ENCODE measurements around the gene IZUMO1.

The IZUMO1 gene

GRCh38 chr19:48756686-48757085 is 10.0 kb upstream of the IZUMO1 start:
- no peak for DNase-seq

DNA sequence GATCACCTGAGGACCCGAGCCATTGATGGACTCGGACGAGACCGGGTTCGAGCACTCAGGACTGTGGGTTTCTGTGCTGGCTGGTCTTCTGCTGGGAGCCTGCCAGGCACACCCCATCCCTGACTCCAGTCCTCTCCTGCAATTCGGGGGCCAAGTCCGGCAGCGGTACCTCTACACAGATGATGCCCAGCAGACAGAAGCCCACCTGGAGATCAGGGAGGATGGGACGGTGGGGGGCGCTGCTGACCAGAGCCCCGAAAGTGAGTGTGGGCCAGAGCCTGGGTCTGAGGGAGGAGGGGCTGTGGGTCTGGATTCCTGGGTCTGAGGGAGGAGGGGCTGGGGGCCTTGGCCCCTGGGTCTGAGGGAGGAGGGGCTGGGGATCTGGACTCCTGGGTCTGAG is 9.5 kb upstream of the IZUMO1 start:
- DNase-seq = no peak

DNA sequence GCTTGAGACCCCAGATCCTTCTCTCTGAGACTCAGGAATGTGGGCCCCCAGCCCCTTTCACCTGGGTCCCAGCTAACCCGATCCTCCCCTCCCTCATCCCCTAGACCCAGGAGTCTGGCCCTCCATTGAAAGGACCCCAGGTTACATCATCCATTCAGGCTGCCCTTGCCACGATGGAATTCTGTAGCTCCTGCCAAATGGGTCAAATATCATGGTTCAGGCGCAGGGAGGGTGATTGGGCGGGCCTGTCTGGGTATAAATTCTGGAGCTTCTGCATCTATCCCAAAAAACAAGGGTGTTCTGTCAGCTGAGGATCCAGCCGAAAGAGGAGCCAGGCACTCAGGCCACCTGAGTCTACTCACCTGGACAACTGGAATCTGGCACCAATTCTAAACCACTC is 9.1 kb upstream of the IZUMO1 start:
- no peak for DNase-seq

DNA sequence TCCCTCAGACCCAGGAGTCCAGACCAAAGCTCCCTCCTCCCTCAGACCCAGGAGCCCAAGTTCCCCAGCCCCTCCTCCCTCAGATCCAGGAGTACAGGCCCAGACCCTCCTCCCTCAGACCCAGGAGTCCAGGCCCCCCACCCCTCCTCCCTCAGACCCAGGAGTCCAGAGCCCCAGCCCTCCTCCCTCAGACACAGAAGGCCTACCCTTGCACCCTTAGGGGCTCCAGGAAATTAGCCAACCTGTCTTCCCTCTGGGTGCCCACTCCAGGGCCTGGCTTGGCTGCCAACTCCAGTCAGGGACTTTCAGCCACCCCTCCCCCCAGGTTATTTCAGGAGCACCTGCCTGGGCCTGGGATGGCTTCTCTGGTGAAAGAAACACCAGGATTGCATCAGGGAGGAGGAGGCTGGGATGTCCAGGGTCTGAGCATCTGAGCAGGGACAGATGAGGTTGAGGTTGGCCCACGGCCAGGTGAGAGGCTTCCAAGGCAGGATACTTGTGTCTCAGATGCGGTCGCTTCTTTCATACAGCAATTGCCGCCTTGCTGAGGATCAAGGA is 8.5 kb upstream of the IZUMO1 start, which contains the start of gene FGF21:
FGF21 (plus strand) TSS at position 441 of the 558 bp plus-strand sequence. CDS start 713 bp downstream, outside the sequence.
- DNase-seq = no peak

- DNase-seq = peak; percentile 33
These were observed 6.0 kb upstream of the IZUMO1 start, which contains the start of gene FUT1 for GRCh38 chr19:48752496-48753365. Gene FUT1 (minus strand): TSS chr19:48752641. CDS start chr19:48751281, 1,360 bp downstream.

- no peak for DNase-seq
These were observed 5.3 kb upstream of the IZUMO1 start for GRCh38 chr19:48751845-48752495.

- DNase-seq = no peak
These were observed 4.2 kb upstream of the IZUMO1 start for GRCh38 chr19:48750771-48751504.

DNA sequence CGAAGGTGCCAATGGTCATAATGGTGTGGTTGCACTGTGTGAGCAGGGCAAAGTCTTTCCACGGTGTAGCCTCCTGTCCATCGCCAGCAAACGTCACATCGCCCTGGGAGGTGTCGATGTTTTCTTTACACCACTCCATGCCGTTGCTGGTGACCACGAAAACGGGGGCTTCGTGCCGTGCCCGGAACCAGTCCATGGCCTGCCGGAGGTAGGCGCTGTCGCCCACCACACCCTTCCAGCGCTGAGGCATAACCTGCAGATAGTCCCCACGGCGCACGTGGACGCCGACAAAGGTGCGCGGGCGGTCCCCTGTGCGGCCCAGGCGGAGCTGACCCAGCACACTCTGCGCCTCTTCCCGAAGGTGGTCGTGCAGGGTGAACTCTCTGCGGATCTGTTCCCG is 3.6 kb upstream of the IZUMO1 start:
- DNase-seq = no peak

DNA sequence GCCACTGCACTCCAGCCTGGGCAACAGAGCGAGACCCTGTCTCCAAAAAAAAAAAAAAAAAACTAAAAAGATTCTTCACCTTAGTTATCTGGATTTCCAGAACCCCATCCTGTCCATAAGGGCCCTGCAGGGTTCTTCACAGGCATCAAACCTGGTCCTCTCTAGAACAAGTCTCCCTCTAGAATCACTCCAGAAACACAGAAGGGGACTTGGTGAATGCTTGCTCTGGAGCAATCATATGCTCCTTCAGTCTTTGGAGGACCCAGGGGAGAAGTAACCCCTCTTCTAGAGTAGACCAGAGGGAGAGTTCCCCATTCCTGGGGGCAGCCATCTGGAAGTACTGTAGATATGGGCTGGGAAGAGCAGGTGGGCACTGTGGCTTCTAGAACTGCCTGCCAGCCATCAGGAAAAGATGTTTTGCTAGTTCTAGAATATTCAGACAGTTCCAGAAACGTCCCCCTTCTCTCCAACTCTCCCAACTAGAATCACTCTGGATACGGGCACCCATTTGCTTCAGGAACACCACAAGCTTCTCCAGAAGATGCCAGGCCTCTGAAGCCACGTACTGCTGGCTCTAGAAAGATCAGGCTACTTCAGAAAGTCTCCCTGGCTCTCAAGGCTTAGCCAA is 3.0 kb upstream of the IZUMO1 start:
- no peak for DNase-seq

DNA sequence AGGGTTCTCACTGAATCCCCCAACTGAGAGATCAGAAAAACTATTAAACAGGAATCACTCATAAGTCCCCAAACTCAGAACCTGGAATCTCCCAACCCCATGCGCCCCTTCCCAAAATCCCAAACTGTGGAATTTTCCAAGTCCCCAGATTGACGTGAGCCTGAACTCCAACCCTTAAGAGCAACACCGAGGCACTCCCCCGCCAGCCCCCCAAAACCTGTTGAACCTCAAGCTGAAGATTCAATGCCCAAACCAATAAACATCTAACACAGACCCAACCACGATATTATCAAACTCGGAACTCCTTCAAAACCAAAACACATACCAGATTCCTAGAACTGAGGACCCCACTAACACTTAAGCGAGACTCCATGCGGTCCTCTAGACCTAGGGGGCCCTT is 599 bp downstream of the IZUMO1 start:
- DNase-seq = no peak

DNA sequence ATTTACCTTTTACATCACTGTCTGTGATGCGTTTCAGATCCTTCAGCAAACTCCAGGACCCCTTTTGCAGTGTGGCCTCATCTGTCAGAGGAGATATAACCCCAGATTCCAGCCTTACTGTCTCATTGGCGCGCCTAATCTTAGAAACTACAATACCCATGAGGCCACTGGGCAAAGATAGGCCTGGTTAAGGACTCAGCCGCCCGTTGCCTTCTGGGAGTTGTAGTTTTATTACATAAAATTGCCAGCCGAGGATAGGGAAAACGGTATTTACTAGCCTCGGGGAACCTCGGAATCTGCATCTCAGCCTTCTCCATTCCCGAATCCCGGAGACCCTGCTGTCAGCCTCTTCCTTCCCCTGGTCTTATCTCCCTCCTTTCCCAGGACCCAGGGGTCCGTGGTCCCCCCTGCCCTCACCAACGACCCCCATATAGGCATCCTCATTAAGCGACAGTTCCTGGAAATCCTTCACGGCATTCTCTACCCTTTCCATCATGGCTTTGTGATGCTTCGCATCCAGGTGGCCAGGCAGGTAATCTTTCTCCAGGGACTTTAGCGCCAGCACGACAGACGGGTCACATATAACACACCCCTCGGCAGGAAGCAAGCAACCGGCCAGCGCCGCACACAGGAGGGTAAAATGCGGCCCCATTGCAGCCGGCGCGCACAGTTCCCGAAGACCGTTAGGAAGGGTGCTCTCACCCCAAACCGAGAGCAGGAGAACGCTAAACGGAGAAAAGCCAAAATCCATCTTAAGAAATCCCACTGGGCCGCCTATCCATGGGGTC is 1.3 kb downstream of the IZUMO1 start:
- peak; percentile 43 for DNase-seq

DNA sequence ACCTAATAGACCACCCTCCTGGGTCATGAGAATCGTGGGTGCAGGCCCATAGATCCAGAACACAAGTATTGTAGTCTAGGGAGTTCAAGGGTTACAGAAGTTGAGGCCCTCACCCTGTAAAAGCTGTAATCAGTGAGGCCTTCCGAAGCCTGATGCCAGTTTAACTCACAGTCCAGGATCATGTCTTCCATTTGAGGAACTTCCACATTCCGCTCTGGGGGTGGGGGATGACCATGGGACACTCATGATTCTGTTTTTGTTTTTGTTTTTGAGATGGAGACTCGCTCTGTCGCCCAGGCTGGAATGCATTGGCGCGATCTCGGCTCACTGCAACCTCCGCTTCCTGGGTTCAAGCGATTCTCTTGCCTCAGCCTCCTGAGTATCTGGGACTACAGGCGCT is 4.6 kb downstream of the IZUMO1 start:
- no peak for DNase-seq

DNA sequence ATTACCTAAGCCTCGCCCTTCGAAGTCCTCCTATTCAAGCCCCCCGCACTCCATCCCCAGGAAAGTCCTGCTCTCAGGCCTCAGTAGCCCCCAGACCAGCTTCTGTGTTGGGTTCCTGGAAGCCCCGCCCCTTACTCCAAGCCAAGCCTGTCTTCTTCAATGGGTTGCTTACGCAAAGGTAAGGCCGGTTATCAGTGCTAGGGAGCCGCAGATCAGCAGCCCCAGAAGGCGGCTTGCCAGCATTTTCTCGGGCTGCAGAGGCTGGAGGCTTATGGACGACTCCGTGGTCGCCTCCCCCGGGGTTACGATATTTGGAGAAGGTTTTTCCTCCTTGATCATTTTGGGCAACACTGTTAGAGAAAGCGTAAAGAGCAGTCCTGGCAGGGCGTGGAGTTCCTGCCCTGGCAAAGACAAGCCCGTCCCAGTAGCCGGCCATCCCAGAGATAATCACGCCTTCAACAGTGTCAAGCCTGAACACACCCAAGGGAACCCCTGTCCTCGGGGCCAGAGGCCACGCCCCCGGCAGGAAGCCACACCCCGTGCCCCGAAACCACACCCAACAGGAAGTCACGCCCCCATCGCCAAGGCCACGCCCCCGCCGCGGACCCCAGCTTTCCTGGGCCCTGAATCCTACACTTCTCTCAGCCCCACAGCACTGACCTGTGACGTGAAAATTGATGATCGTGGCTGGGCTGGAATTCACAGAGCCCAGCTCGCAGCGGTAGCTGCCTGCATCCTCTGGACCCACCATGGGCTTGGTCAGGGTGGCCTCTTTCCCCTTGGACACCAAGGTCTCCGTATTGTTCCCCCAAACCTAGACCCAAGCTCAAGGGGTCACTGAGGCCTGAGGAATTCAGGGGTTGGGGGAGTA is 5.3 kb downstream of the IZUMO1 start:
- DNase-seq = peak; percentile 42

GRCh38 chr19:48740164-48740972 is 6.3 kb downstream of the IZUMO1 start, which contains the start of gene RASIP1:
Gene RASIP1 (minus strand): TSS chr19:48740610. CDS start chr19:48740282, 328 bp downstream.
- DNase-seq = no peak

GRCh38 chr19:48739404-48740163 is 7.1 kb downstream of the IZUMO1 start:
- DNase-seq = peak; percentile 14

DNA sequence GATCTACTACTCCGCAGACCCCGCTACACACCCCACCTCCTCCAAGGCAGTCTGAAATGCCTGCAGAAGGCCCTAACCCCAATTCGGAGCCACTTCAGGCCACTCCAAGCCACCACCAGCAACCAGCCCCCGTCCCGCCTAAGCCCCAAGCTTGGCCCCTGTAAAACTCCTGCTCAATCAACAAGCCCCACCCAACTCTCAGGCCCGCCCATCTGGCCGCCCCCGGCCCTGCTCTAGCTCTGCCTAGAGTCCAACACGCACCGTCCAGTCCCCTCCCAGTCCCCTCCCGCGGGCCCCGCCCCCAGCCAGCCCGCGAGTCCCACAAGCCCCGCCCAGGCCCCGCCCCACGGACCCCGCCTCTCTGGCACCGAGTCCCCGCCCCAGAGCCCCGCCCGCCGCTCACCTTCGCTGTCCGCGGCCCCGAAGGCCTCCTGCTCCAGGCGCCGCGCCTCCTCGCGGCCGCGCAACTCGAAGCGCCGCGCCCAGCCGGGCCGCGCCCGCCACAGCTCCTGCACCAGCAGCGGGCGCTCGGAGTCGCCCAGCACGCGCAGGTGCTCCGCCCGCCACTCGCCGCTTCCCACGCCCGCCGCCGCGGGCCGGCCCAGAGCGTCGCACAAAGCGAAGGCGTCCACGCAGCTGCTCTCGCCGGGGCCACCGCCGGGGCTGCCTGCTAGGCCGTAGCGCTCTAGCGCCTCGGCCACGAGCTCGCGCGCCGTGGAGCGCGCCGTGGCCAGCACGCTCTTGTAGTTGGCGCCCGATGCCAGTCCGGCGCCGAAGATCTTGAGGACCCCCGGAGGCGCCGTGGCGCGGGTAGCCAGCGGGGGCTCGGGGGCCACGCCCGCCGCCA is 7.9 kb downstream of the IZUMO1 start:
- DNase-seq = peak; percentile 93

GRCh38 chr19:48737360-48737998 is 9.2 kb downstream of the IZUMO1 start:
- no peak for DNase-seq
